GM10266 (cell line): Measurements from ENCODE around the gene PLA2G4C.
A peak's percentile ranks its signal among the peaks of the same experiment; 100 is the strongest.
"Not testable (repeated sequence)": the region's sequence is repeated elsewhere in the genome, so short reads cannot be mapped to it uniquely, and the experiment has no call there.

Experiments
- DNase-seq: peaks from one replicate; pipeline ENCODE4 v3.0.0; 2012; ENCODE audit errors: extremely low spot score
- TF ChIP-seq, protein P1 (sequence below): IDR thresholded peaks from 2 replicates; pipeline ENCODE4 v1.5.1; 2012; ENCODE audit warnings: mild to moderate bottlenecking, low read depth; ENCODE audit not compliant: control insufficient read depth, insufficient read depth; ENCODE audit errors: missing control alignments

The PLA2G4C gene

DNA sequence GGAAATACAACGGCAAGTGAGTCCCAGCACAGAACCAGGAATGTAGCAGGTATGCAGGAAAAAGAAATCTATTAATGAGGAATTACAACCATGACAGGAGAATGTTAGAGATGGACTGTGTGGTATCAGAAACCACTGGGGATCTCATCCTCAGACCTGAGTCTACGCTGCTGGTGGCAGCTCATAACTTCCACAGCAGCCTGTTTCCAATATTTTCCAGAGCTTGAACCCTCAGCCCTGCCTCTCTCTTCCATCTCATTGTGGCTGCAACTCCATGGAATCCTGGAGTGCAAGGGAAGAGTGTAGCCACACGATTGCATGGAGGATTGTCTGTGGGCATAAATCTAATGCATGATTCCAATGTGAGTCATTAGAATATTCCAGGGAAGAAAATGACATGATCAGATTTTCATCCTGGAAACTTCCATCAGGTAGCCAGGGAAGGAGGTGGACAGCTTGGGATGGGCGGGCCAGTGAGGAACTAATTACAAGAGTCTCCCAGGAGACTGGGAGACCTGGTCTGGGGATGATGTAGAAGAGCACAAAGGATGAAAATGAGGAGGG is 14.9 kb downstream of the PLA2G4C start:
- no peak for DNase-seq

DNA sequence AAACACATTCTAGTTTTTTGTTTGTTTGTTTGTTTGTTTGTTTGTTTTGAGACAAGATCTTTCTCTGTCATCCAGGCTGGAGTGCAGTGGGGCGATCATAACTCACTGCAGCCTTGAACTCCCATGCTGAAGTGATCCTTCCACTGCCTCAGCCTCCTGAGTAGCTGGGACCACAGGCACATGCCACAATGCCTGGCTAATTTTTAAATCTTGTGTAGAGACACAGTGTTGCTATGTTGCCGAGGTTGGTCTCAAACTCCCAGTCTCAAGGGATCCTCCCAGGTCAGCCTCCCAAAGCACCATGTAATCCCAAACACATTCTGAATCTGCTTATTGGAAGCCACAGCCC is 15.8 kb downstream of the PLA2G4C start:
- no peak for DNase-seq
- TF ChIP-seq, protein P1, sequence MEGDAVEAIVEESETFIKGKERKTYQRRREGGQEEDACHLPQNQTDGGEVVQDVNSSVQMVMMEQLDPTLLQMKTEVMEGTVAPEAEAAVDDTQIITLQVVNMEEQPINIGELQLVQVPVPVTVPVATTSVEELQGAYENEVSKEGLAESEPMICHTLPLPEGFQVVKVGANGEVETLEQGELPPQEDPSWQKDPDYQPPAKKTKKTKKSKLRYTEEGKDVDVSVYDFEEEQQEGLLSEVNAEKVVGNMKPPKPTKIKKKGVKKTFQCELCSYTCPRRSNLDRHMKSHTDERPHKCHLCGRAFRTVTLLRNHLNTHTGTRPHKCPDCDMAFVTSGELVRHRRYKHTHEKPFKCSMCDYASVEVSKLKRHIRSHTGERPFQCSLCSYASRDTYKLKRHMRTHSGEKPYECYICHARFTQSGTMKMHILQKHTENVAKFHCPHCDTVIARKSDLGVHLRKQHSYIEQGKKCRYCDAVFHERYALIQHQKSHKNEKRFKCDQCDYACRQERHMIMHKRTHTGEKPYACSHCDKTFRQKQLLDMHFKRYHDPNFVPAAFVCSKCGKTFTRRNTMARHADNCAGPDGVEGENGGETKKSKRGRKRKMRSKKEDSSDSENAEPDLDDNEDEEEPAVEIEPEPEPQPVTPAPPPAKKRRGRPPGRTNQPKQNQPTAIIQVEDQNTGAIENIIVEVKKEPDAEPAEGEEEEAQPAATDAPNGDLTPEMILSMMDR: no peak

More for the DNA sequence above, 14.9 kb downstream of the PLA2G4C start:
- TF ChIP-seq, protein P1: no peak

DNA sequence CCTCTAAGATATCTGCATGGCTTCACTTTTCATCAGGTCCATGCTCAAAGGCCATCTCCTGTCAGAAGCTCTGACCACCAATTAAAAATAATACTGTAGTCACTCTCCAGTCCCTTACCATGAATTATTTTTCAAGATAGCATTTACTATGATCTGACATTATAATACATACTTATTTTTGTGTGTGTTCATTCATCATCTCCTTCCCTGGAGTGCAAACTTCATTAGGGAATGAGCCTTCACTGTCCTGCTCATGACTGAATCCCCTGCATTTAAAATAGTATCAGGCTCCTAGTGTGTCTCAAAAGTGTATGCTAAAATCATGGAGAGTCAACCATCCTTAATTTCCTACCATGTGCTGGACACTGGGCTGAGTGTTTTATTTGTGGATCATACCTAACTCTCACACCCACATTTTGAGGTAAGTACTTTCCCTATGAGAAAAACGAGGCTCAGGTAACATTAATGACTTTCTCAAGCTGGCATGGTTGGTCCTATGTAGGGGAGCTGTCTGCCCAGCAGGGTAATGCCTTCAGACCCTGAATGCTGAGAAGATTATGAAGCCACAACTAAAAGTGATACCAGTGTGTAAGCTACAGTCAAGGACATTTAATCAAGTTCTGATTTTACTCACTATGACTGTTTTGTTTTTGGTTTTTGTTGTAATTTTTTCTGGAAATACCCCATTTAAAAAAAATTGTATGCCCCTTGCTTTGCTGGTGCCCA is 16.3 kb downstream of the PLA2G4C start:
- DNase-seq: no peak
- TF ChIP-seq, protein P1: no peak

DNA sequence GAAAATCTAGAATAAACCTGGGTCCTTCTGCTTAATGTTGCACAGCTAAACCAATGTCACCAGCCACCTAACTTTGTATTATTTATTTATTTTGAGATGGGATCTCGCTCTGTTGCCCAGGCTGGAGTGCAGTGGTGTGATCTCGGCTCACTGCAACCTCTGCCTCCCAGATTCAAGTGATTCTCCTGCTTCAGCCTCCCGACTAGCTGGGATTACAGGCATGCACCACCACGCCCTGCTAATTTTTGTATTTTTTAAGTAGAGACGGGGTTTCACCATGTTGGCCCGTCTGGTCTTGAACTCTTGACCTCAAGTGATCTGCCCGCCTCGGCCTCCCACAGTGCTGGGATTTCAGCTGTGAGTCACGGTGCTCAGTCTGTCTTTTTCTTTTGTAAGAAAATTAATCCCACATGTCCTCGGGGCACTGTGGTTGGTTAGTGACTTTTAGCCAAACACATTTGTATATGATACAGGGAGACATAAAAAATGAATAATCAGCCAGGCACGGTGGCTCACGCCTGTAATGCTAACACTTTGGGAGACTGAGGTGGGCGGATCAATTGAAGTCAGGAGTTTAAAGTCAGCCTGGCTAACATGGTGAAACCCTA is 19.4 kb downstream of the PLA2G4C start:
- DNase-seq: not testable (repeated sequence)

- TF ChIP-seq, protein P1: no peak
- no peak for DNase-seq
Measured at GRCh38 chr19:48090281-48090802, 20.3 kb downstream of the PLA2G4C start.

GRCh38 chr19:48088991-48089390 is 21.6 kb downstream of the PLA2G4C start:
- DNase-seq: not testable (repeated sequence)

- DNase-seq: no peak
- TF ChIP-seq, protein P1: peak; percentile 22
Measured at GRCh38 chr19:48085904-48086864, 24.4 kb downstream of the PLA2G4C start.

DNA sequence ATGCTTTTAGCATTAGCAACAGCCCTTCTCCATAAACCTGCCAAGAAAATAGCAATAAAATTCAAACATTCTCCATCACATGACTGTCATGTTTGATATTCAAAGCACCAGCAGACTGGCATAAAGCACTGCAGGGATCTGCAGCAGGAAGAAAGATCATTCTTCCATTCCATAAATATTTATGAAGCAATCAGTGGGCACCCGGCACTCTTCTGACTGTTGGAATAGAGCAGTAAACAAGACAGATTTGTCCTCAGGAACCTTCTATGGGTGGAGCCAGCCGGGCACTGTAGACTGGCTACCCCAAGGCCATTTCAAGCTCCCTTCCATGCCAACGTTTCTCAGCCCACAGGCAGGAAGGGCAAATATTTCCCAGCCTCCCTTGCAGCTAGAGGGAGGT is 25.5 kb downstream of the PLA2G4C start:
- DNase-seq: no peak
- TF ChIP-seq, protein P1: no peak
